ENCODE results near the gene YIPF7. TPM values are rescaled to one million over a fixed set of nuclear protein-coding genes. Genes with fewer than 3 reads are reported as not detected.

Gene YIPF7
- total RNA-seq, 4 donors from 2014 or later: not detected

DNA sequence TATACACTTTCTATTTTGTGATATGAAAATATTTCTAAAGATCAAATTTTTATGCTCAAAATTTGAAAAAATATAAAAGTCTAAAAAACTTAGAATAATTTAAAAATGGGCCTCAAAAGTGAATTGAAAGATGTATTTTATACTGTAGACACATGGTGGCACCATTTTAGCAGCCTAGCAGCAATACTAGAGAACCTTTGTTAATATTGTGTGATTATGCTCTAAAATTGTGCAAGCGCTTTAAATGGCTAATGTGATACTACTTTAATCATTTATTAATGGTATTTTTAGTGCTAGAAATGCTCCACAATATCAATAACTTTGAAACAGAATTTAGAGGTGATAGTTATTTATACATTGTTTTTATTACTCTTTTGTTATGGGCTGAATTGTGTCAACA, 23.0 kb upstream of the YIPF7 start:
- no peak for DNase-seq (ENCODE audit: low spot score)
- TF ChIP-seq, protein P1, sequence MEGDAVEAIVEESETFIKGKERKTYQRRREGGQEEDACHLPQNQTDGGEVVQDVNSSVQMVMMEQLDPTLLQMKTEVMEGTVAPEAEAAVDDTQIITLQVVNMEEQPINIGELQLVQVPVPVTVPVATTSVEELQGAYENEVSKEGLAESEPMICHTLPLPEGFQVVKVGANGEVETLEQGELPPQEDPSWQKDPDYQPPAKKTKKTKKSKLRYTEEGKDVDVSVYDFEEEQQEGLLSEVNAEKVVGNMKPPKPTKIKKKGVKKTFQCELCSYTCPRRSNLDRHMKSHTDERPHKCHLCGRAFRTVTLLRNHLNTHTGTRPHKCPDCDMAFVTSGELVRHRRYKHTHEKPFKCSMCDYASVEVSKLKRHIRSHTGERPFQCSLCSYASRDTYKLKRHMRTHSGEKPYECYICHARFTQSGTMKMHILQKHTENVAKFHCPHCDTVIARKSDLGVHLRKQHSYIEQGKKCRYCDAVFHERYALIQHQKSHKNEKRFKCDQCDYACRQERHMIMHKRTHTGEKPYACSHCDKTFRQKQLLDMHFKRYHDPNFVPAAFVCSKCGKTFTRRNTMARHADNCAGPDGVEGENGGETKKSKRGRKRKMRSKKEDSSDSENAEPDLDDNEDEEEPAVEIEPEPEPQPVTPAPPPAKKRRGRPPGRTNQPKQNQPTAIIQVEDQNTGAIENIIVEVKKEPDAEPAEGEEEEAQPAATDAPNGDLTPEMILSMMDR (IDR thresholded peaks at IDR 0.05): no peak
- no peak for ATAC-seq (ENCODE audit: low FRiP score)

DNA sequence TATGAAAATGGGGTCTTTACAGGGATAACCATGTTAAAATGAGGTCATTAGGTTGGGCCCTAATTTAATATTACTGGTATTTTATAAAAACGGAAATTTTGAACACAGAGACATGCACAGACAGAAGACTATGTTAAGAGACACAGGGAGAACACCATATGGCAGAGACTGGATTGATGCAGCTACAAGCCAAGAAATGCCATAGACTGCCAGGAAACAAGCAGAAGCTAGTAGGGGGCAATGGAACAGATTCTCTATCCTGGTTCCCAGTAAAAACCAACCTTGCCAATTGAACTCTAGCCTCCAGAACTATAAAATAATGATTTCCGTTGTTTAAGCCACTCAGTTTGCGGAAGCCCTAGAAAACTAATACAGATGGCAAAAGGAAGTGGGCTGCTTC, 20.2 kb upstream of the YIPF7 start:
- DNase-seq (ENCODE audit: low spot score): no peak
- TF ChIP-seq, protein P1 (IDR thresholded peaks at IDR 0.05): no peak
- no peak for ATAC-seq (ENCODE audit: low FRiP score)

DNA sequence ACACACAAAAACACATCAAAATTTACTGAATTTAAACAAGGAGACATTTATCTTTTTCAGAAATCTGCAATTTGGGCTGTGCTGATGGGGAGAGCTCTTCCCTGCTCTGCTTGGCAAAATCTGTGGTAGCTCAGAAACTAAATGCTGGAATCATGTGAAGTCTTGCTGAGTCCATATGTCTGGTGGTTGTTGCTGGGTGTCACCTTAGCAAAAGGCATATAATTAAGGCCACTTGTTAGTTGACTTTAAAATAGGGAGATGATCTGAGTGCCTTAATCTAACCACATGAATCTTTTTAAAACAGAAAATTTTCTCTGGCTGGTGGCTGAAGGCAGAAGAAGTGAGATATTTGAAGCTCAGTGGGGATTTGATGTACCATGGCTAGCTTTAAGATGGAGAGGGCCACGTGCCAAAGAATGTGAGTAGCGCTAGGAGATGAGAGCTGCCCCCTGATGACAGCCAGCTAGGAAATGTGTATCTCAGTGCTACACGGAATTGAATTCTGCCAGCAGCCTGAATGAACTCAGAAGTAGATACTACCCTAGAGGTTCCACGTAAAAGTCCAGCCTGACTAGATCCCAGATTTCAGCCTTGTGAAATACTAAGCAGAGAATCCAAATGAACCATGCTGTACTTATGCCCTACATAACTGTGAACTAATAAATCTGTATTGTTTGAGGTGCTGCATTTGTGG, 19.2 kb upstream of the YIPF7 start:
- DNase-seq (ENCODE audit: low spot score): no peak
- no peak for ATAC-seq (ENCODE audit: low FRiP score)
- TF ChIP-seq, protein P1 (IDR thresholded peaks at IDR 0.05): no peak

DNA sequence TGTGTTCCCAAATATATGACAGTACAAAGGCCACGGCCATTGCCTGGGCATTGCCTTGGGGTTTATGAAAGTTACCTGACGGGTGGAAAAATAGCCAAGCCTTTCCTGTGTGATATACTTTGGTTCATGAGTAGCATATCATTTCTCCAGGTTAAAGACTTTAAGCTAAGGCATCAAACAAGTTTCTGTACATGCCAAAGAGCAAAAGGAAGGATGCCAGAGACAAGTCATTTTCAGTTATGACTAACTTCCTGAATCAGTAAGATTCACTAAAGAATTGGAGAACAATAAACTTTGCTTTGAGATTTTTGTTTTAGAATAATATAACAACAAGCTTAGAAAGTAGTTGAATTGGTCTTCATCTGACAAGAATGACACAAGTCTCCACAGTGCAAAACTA, 17.1 kb upstream of the YIPF7 start:
- TF ChIP-seq, protein P1 (IDR thresholded peaks at IDR 0.05): no peak
- ATAC-seq (ENCODE audit: low FRiP score): no peak

DNA sequence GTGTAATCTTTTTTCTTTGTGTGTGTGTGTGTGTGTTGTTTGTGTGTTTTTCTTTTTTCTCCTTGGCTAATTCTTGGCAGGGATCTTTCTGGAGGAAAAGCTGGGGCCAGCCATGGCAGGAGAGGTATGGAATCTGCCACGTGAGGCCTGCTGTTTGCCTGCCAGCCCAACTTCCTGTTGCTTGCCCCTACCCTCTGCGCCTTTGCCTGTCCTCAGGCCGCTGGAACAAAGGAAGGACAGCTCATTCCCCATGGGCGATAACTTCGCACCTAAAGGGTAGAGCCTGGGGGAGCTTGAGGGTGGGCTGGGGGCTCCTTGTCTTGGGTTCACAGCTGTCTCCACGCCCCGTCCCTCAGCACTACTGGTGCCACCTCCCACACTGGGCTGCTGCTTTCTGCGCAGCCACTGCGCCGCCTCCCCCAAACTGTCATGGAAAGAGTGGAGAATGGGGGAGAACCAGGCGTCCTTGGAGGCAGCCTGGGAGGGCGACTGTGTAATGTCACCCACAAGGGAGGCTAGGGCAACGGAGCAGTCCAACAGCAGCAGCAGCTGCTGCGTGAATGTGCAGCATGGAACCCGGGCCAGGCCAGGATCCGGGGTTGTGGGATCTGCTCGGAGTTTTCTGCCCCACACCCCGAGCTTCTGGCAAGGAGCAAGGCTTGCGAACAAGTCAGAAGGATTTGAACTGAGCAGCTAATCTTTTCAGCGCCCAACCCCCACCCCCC, 12.3 kb upstream of the YIPF7 start:
- ATAC-seq (ENCODE audit: low FRiP score): peak; percentile 23
- TF ChIP-seq, protein P1 (IDR thresholded peaks at IDR 0.05): no peak
- DNase-seq (ENCODE audit: low spot score): no peak

More for the DNA sequence above, 17.1 kb upstream of the YIPF7 start:
- DNase-seq (ENCODE audit: low spot score): no peak

DNA sequence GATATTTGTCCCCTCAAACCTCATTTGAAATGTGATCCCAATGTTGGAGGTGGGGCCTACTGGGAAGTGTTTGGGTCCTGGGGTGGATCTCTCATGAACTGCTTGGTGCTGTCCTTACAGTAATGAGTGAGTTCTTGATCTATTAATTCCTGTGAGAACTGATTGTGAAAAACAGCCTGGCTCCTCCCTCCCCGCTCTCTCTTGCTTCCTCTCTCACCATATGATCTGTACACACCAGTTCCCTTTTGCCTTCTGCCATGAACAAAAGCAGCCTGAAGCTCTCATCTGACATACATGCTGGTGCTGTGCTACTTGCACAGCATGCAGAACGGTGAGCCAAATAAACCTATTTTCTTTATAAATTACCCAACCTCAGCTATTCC, 11.2 kb upstream of the YIPF7 start:
- TF ChIP-seq, protein P1 (IDR thresholded peaks at IDR 0.05): no peak
- ATAC-seq (ENCODE audit: low FRiP score) (no peak), DNase-seq (ENCODE audit: low spot score) (no peak)

Data from omental fat pad (tissue), 4 donors.